ENCODE data around the gene ST8SIA2.

GRCh38 chr15:92395098-92395635 lies 1.5 kb downstream of the ST8SIA2 start:
- TF ChIP-seq CTCF (conservative IDR thresholded peaks at IDR 0.05) (no peak), ZFX (IDR thresholded peaks at IDR 0.05) (no peak)

All from C4-2B (cell line).